ENCODE data around the gene RTN4R. TPM values are rescaled to one million over a fixed set of nuclear protein-coding genes. Genes with fewer than 3 reads are reported as not detected.

Gene RTN4R
- total and polyA plus RNA-seq, 9 of the 15 experiments (the other 6 are each of a cell fraction or from before 2014, with no cell fraction given), result 0.04 to 2.8 (median 1.4) TPM; not detected in 3

- no peak for TF ChIP-seq KDM2B (CRISPR knock-in tag; IDR thresholded peaks at IDR 0.05)
- TF ChIP-seq MXI1 (IDR thresholded peaks at IDR 0.05; ENCODE audit: low read depth, low read length), result 0 out of 2 replicates have a peak, but pooled peaks have one; percentile 12
- 0 out of 2 replicates have a peak, but pooled peaks have one; percentile 9 for TF ChIP-seq SMC3 (conservative IDR thresholded peaks at IDR 0.05; ENCODE audit: insufficient read depth, low read depth, low read length)
- TF ChIP-seq SMAD1 (IDR thresholded peaks at IDR 0.05; ENCODE audit: low read depth, low read length, partially characterized antibody), result no peak
- peak; percentile 53; the same call in 1 of the 2 replicates for TF ChIP-seq ZNF324 (CRISPR knock-in tag; IDR thresholded peaks at IDR 0.05)
- 0 out of 2 replicates have a peak, but pooled peaks have one; percentile 12 for TF ChIP-seq ZNF707 (CRISPR knock-in tag; conservative IDR thresholded peaks at IDR 0.05)
- no peak for TF ChIP-seq CC2D1A (IDR thresholded peaks at IDR 0.05)
- TF ChIP-seq, protein P1, sequence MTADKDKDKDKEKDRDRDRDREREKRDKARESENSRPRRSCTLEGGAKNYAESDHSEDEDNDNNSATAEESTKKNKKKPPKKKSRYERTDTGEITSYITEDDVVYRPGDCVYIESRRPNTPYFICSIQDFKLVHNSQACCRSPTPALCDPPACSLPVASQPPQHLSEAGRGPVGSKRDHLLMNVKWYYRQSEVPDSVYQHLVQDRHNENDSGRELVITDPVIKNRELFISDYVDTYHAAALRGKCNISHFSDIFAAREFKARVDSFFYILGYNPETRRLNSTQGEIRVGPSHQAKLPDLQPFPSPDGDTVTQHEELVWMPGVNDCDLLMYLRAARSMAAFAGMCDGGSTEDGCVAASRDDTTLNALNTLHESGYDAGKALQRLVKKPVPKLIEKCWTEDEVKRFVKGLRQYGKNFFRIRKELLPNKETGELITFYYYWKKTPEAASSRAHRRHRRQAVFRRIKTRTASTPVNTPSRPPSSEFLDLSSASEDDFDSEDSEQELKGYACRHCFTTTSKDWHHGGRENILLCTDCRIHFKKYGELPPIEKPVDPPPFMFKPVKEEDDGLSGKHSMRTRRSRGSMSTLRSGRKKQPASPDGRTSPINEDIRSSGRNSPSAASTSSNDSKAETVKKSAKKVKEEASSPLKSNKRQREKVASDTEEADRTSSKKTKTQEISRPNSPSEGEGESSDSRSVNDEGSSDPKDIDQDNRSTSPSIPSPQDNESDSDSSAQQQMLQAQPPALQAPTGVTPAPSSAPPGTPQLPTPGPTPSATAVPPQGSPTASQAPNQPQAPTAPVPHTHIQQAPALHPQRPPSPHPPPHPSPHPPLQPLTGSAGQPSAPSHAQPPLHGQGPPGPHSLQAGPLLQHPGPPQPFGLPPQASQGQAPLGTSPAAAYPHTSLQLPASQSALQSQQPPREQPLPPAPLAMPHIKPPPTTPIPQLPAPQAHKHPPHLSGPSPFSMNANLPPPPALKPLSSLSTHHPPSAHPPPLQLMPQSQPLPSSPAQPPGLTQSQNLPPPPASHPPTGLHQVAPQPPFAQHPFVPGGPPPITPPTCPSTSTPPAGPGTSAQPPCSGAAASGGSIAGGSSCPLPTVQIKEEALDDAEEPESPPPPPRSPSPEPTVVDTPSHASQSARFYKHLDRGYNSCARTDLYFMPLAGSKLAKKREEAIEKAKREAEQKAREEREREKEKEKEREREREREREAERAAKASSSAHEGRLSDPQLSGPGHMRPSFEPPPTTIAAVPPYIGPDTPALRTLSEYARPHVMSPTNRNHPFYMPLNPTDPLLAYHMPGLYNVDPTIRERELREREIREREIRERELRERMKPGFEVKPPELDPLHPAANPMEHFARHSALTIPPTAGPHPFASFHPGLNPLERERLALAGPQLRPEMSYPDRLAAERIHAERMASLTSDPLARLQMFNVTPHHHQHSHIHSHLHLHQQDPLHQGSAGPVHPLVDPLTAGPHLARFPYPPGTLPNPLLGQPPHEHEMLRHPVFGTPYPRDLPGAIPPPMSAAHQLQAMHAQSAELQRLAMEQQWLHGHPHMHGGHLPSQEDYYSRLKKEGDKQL (CRISPR knock-in tag; IDR thresholded peaks at IDR 0.05; ENCODE audit: borderline replicate concordance), result no peak
- TF ChIP-seq, protein P2, sequence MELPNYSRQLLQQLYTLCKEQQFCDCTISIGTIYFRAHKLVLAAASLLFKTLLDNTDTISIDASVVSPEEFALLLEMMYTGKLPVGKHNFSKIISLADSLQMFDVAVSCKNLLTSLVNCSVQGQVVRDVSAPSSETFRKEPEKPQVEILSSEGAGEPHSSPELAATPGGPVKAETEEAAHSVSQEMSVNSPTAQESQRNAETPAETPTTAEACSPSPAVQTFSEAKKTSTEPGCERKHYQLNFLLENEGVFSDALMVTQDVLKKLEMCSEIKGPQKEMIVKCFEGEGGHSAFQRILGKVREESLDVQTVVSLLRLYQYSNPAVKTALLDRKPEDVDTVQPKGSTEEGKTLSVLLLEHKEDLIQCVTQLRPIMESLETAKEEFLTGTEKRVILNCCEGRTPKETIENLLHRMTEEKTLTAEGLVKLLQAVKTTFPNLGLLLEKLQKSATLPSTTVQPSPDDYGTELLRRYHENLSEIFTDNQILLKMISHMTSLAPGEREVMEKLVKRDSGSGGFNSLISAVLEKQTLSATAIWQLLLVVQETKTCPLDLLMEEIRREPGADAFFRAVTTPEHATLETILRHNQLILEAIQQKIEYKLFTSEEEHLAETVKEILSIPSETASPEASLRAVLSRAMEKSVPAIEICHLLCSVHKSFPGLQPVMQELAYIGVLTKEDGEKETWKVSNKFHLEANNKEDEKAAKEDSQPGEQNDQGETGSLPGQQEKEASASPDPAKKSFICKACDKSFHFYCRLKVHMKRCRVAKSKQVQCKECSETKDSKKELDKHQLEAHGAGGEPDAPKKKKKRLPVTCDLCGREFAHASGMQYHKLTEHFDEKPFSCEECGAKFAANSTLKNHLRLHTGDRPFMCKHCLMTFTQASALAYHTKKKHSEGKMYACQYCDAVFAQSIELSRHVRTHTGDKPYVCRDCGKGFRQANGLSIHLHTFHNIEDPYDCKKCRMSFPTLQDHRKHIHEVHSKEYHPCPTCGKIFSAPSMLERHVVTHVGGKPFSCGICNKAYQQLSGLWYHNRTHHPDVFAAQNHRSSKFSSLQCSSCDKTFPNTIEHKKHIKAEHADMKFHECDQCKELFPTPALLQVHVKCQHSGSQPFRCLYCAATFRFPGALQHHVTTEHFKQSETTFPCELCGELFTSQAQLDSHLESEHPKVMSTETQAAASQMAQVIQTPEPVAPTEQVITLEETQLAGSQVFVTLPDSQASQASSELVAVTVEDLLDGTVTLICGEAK (IDR thresholded peaks at IDR 0.05), result no peak
- TF ChIP-seq, protein P2 (CRISPR knock-in tag; IDR thresholded peaks at IDR 0.05), result no peak
- TF ChIP-seq HBP1 (CRISPR knock-in tag; IDR thresholded peaks at IDR 0.05), result peak; percentile 61
- no peak for TF ChIP-seq MAFG (tag; conservative IDR thresholded peaks at IDR 0.05)
Observed at GRCh38 chr22:20205464-20205963, 62.6 kb downstream of the RTN4R start (continued).

Measured in K562 (cell line).